H9 (cell line): Measurements from ENCODE around the gene KIF16B. TPM values are rescaled to one million over a fixed set of nuclear protein-coding genes. Genes with fewer than 3 reads are reported as not detected.

Experiments used
- DNase-seq: peaks from one replicate; pipeline ENCODE4 v3.0.0-alpha.2; 2017
- H2AFZ ChIP-seq: one replicate; pipeline ENCODE4 v1.6.1; 2013; ENCODE audit warnings: mild to moderate bottlenecking, low read length, control low read depth, moderate library complexity
- H2AK5ac ChIP-seq: 2 replicates; pipeline ENCODE4 v1.6.1; 2013; ENCODE audit warnings: low read length, control low read depth, mixed read lengths; ENCODE audit not compliant: insufficient read length
- H2BK120ac ChIP-seq: one replicate; pipeline ENCODE4 v1.6.1; 2013; ENCODE audit warnings: low read depth, mild to moderate bottlenecking, low read length, control low read depth, inconsistent platforms; ENCODE audit not compliant: poor library complexity, severe bottlenecking
- H2BK12ac ChIP-seq: 2 replicates; pipeline ENCODE4 v1.6.1; 2013; ENCODE audit warnings: low read length, control low read depth, mixed read lengths, low read depth; ENCODE audit not compliant: insufficient read length
- H2BK15ac ChIP-seq: 2 replicates; pipeline ENCODE4 v1.6.1; 2013; ENCODE audit warnings: low read depth, low read length, control low read depth
- H2BK20ac ChIP-seq: one replicate; pipeline ENCODE4 v1.6.1; 2013; ENCODE audit warnings: low read depth, mild to moderate bottlenecking, low read length, control low read depth, inconsistent platforms; ENCODE audit not compliant: poor library complexity, severe bottlenecking
- H2BK5ac ChIP-seq: 2 replicates; pipeline ENCODE4 v1.6.1; 2013; ENCODE audit warnings: low read length, control low read depth, mixed read lengths; ENCODE audit not compliant: insufficient read length
- H3K14ac ChIP-seq: 2 replicates; pipeline ENCODE4 v1.6.1; 2013; ENCODE audit warnings: low read length, control low read depth; ENCODE audit not compliant: insufficient read depth
- H3K18ac ChIP-seq: 2 replicates; pipeline ENCODE4 v1.6.1; 2013; ENCODE audit warnings: low read depth, mild to moderate bottlenecking, mixed read lengths, low read length, control low read depth; ENCODE audit not compliant: insufficient read length
- H3K23ac ChIP-seq: 2 replicates; pipeline ENCODE4 v1.6.1; 2013; ENCODE audit warnings: low read length, control low read depth, mixed read lengths, low read depth; ENCODE audit not compliant: insufficient read length
- H3K23me2 ChIP-seq: 2 replicates; pipeline ENCODE4 v1.6.1; 2013; ENCODE audit warnings: low read depth, mild to moderate bottlenecking, mixed read lengths, low read length, control low read depth; ENCODE audit not compliant: insufficient read length, poor library complexity, severe bottlenecking
- H3K27ac ChIP-seq: 2 replicates; pipeline ENCODE4 v1.5.1; 2013; ENCODE audit warnings: low read length, control low read depth, mixed read lengths, low read depth; ENCODE audit not compliant: insufficient read length
- H3K27me3 ChIP-seq: 2 replicates; pipeline ENCODE4 v1.6.1; 2013; ENCODE audit warnings: low read length, control low read depth, inconsistent platforms; ENCODE audit not compliant: insufficient read depth
- H3K4ac ChIP-seq: 2 replicates; pipeline ENCODE4 v1.6.1; 2013; ENCODE audit warnings: low read depth, mild to moderate bottlenecking, control low read depth, inconsistent platforms, low read length, moderate library complexity
- H3K4me1 ChIP-seq: 2 replicates; pipeline ENCODE4 v1.6.1; 2013; ENCODE audit warnings: low read length, control low read depth, inconsistent platforms; ENCODE audit not compliant: insufficient read depth
- H3K4me2 ChIP-seq: 2 replicates; pipeline ENCODE4 v1.6.1; 2013; ENCODE audit warnings: low read length, control low read depth, mixed read lengths; ENCODE audit not compliant: insufficient read length, insufficient read depth
- H3K56ac ChIP-seq: 2 replicates; pipeline ENCODE4 v1.6.1; 2013; ENCODE audit warnings: low read depth, mild to moderate bottlenecking, mixed read lengths, low read length, control low read depth; ENCODE audit not compliant: insufficient read length
- H3K79me1 ChIP-seq: 2 replicates; pipeline ENCODE4 v1.6.1; 2013; ENCODE audit warnings: low read depth, mild to moderate bottlenecking, moderate library complexity, low read length, control low read depth, inconsistent platforms; ENCODE audit not compliant: insufficient read depth, poor library complexity, severe bottlenecking
- H3K79me2 ChIP-seq: 2 replicates; pipeline ENCODE4 v1.6.1; 2013; ENCODE audit warnings: low read length, control low read depth, inconsistent platforms; ENCODE audit not compliant: insufficient read depth
- H3K9ac ChIP-seq: 2 replicates; pipeline ENCODE4 v1.6.1; 2013; ENCODE audit warnings: low read length, control low read depth, mixed read lengths; ENCODE audit not compliant: insufficient read length; ENCODE audit errors: extremely low read depth
- H3K9me3 ChIP-seq: one replicate; pipeline ENCODE4 v1.6.1; 2013; ENCODE audit warnings: low read depth, low read length, inconsistent platforms; ENCODE audit not compliant: control insufficient read depth
- H3T11ph ChIP-seq: one replicate; pipeline ENCODE4 v1.6.1; 2013; ENCODE audit warnings: mild to moderate bottlenecking, low read length, control low read depth, inconsistent platforms
- H4K20me1 ChIP-seq: one replicate; pipeline ENCODE4 v1.6.1; 2013; ENCODE audit not compliant: control insufficient read depth, insufficient read length, insufficient read depth
- H4K5ac ChIP-seq: 2 replicates; pipeline ENCODE4 v1.6.1; 2013; ENCODE audit warnings: low read depth, mild to moderate bottlenecking, mixed read lengths, low read length, control low read depth; ENCODE audit not compliant: insufficient read length
- H4K8ac ChIP-seq: replicated peaks from 2 replicates; pipeline ENCODE4 v1.6.1; 2013; ENCODE audit warnings: low read length, control low read depth, mixed read lengths, low read depth; ENCODE audit not compliant: insufficient read length
- H4K91ac ChIP-seq: 2 replicates; pipeline ENCODE4 v1.6.1; 2013; ENCODE audit warnings: low read depth, mild to moderate bottlenecking, moderate library complexity, mixed read lengths, low read length, control low read depth; ENCODE audit not compliant: insufficient read length
- H3K27ac Mint-ChIP-seq, 3 experiments: 2 replicates in 2 of 3; 3 replicates in 1 of 3; pipeline ENCODE4 v1.8.0; 2020 to 2021; ENCODE audit warnings: mixed read lengths in 3 of 3, mild to moderate bottlenecking in 1 of 3, moderate library complexity in 1 of 3
- H3K27me3 Mint-ChIP-seq: 2 replicates; pipeline ENCODE4 v1.8.0; 2021; ENCODE audit warnings: low read depth, mild to moderate bottlenecking, moderate library complexity, mixed read lengths
- H3K36me3 Mint-ChIP-seq, 3 experiments: 2 replicates in 2 of 3; 3 replicates in 1 of 3; pipeline ENCODE4 v1.8.0; 2020 to 2021; ENCODE audit warnings: low read depth in 3 of 3, mixed read lengths in 3 of 3; ENCODE audit not compliant: insufficient read depth in 1 of 3
- H3K4me1 Mint-ChIP-seq, 2 experiments: 2 replicates each; pipeline ENCODE4 v1.8.0; 2020; ENCODE audit warnings: mixed read lengths in 2 of 2
- H3K4me3 Mint-ChIP-seq, 2 experiments: 2 replicates in 1 of 2; 3 replicates in 1 of 2; pipeline ENCODE4 v1.8.0; 2020 to 2021; ENCODE audit warnings: mild to moderate bottlenecking in 2 of 2, mixed read lengths in 2 of 2, moderate library complexity in 1 of 2
- H3K9me3 Mint-ChIP-seq, 2 experiments: 2 replicates in 1 of 2; 3 replicates in 1 of 2; pipeline ENCODE4 v1.8.0; 2020; ENCODE audit warnings: mild to moderate bottlenecking in 2 of 2, mixed read lengths in 2 of 2, moderate library complexity in 1 of 2
- CTCF ChIP-seq: fragments of 200-600 bp; sonication (generic); conservative IDR thresholded peaks from 3 replicates; pipeline ENCODE4 v1.8.0; 2021; ENCODE audit warnings: antibody characterized with exemption, mild to moderate bottlenecking
- WGBS: extraction: QIAGEN DNeasy Blood & Tissue Kit; methylation state at CpG from one replicate; pipeline ENCODE4 v1.1.7; 2013; ENCODE audit warnings: missing lambda C conversion rate, low lambda C conversion rate, mixed read lengths; ENCODE audit not compliant: insufficient read length; ENCODE audit errors: extremely low coverage; 5-methylcytosine and 5-hydroxymethylcytosine counted together
- total RNA-seq: library from RNA; stranded (reverse); gene quantifications from 2 replicates; pipeline ENCODE4 v1.2.1, GENCODE V29; 2021

The KIF16B gene
- total RNA-seq, 1 experiment from 2014 or later, result 7.4 TPM

GRCh38 chr20:16265334-16265733, 307.9 kb downstream of the KIF16B start:
- no peak overlapping the region for H3K27ac ChIP-seq

More at GRCh38 chr20:16265334-16265733, 307.9 kb downstream of the KIF16B start:
- Histone ChIP-seq H3K23me2 (no peaks in the 10 kb centered on the region), H2AFZ (no peak overlapping the region), H4K5ac (no peak overlapping the region), H4K91ac (no peak overlapping the region), H2BK15ac (no peak overlapping the region), H3K14ac (no peak overlapping the region), H2BK120ac (no peak overlapping the region), H3K23ac (no peak overlapping the region), H3K4ac (no peak overlapping the region), H3K56ac (no peak overlapping the region), H3K79me2 (no peaks in the 10 kb centered on the region), H2BK5ac (no peak overlapping the region), H4K20me1 (no peaks in the 10 kb centered on the region), H3K79me1 (no peaks in the 10 kb centered on the region), H4K8ac (no peak overlapping the region), H3K4me2 (no peak overlapping the region), H2BK12ac (no peak overlapping the region), H3K18ac (no peak overlapping the region), H3K4me1 (no peaks in the 10 kb centered on the region), H3K27me3 (no peaks in the 10 kb centered on the region), H3K9ac (no peak overlapping the region), H3T11ph (no peak overlapping the region), H2AK5ac (no peak overlapping the region), H3K9me3 (no peaks in the 10 kb centered on the region), H2BK20ac (no peak overlapping the region)
- no peak overlapping the region for H3K27ac Mint-ChIP-seq
- WGBS, result no CpG with 5 or more reads among the region's 5 CpGs
- peaks cover 8 to 26% (median 15%) of the 10 kb centered on the region in 3 experiments for H3K36me3 Mint-ChIP-seq
- peaks cover 7 to 12% of the 10 kb centered on the region in 2 experiments for H3K9me3 Mint-ChIP-seq
- no peaks in the 10 kb centered on the region; the same call in none of the 2 replicates for H3K27me3 Mint-ChIP-seq
- TF ChIP-seq CTCF, result no peak
- H3K4me3 Mint-ChIP-seq, result no peak overlapping the region
- DNase-seq, result no peak
- H3K4me1 Mint-ChIP-seq, result peaks cover 3 to 5% of the 10 kb centered on the region in 2 experiments; a peak in 3 of 4 replicates
